ENCODE measurements around the gene CPED1. TPM values are rescaled to one million over a fixed set of nuclear protein-coding genes. Genes with fewer than 3 reads are reported as not detected.

Gene CPED1
- total and polyA plus RNA-seq, 7 donors = 1.2 to 120 (median 79.6) TPM

- intact Hi-C loops (cut with DNase I) = no loop called here
- TF ChIP-seq POLR2A (IDR thresholded peaks at IDR 0.05) (no peak), EP300 (IDR thresholded peaks at IDR 0.05) (no peak), POLR2AphosphoS5 (IDR thresholded peaks at IDR 0.05) (no peak)
- TF ChIP-seq, protein P1, sequence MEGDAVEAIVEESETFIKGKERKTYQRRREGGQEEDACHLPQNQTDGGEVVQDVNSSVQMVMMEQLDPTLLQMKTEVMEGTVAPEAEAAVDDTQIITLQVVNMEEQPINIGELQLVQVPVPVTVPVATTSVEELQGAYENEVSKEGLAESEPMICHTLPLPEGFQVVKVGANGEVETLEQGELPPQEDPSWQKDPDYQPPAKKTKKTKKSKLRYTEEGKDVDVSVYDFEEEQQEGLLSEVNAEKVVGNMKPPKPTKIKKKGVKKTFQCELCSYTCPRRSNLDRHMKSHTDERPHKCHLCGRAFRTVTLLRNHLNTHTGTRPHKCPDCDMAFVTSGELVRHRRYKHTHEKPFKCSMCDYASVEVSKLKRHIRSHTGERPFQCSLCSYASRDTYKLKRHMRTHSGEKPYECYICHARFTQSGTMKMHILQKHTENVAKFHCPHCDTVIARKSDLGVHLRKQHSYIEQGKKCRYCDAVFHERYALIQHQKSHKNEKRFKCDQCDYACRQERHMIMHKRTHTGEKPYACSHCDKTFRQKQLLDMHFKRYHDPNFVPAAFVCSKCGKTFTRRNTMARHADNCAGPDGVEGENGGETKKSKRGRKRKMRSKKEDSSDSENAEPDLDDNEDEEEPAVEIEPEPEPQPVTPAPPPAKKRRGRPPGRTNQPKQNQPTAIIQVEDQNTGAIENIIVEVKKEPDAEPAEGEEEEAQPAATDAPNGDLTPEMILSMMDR (IDR thresholded peaks at IDR 0.05) = no peak
- no peaks in the 10 kb centered on the region for H3K27me3 ChIP-seq
- no peaks in the 10 kb centered on the region for H3K9me3 ChIP-seq
- WGBS, 2 donors = 17 to 70% methylated on average over 2 of the region's 2 CpGs
- no peak overlapping the region for H3K4me3 ChIP-seq
- DNase-seq = no peak
- no peak overlapping the region for H3K27ac ChIP-seq
- peaks cover 0 to 18% (median 0%) of the 10 kb centered on the region in 4 donors for H3K36me3 ChIP-seq
- H3K4me1 ChIP-seq = peaks cover 0 to 13% (median 0%) of the 10 kb centered on the region in 4 donors
Observed at GRCh38 chr7:121298831-121299239, 310.3 kb downstream of the CPED1 start.

- intact Hi-C loops (cut with DNase I) = no loop called here
- no peak for TF ChIP-seq POLR2A (IDR thresholded peaks at IDR 0.05)
- no peak for TF ChIP-seq POLR2AphosphoS5 (IDR thresholded peaks at IDR 0.05)
- TF ChIP-seq EP300 (IDR thresholded peaks at IDR 0.05) = no peak
- TF ChIP-seq, protein P1 (IDR thresholded peaks at IDR 0.05) = no peak
Observed at GRCh38 chr7:121300685-121301420, 312.3 kb downstream of the CPED1 start.

DNA sequence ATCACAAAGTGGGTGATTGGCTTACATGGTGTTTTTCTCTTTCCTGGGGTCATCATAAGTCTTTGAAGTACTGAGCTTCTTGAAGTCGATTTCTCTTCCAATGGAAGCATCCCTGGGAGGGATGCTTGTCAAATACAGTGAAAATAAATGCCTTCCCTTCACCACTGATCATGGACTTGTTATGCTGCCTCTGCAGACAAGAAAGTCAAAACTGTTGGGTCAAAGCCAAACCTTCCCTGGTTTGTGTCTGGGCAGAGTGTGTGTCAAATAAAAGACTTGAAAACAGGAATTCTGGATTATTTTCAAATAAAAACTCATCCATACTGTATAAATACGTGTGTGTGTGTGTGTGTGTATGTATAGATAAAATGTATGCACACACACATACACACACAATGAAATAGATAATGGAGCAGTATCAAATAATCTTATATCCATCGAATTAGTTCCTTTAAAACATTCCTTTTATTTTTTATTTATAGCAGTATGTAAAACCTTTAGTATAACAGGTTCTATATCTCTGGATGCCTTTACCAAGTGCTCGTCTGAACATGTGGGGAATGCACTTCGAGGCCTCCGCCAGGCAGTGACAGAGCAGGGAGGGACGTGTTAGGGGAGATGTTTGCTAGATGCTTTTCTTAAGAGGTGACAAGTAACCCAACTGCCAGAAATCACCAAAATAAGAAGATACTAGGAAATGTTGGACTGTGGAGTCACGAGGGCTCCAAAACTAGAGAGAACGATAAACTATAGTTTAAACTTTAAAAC, 313.1 kb downstream of the CPED1 start:
- no peak for TF ChIP-seq POLR2A (IDR thresholded peaks at IDR 0.05)
- peaks cover 0 to 13% (median 0%) of the 10 kb centered on the region in 4 donors for H3K4me1 ChIP-seq
- no peak overlapping the region for H3K27ac ChIP-seq
- no peak overlapping the region for H3K4me3 ChIP-seq
- no peak for DNase-seq
- no peaks in the 10 kb centered on the region for H3K27me3 ChIP-seq
- peaks cover 0 to 2% (median 0%) of the 10 kb centered on the region in 4 donors for H3K36me3 ChIP-seq
- no peaks in the 10 kb centered on the region for H3K9me3 ChIP-seq
- intact Hi-C loops (cut with DNase I) = no loop called here
- WGBS, 2 donors = 80 to 81% methylated on average over 9 of the region's 9 CpGs

More at GRCh38 chr7:121300685-121301420, 312.3 kb downstream of the CPED1 start:
- Histone ChIP-seq H3K4me1 (peaks cover 0 to 13% (median 0%) of the 10 kb centered on the region in 4 donors), H3K9me3 (no peaks in the 10 kb centered on the region), H3K27ac (no peak overlapping the region), H3K36me3 (peaks cover 0 to 10% (median 0%) of the 10 kb centered on the region in 4 donors), H3K4me3 (no peak overlapping the region), H3K27me3 (no peaks in the 10 kb centered on the region)
- WGBS, 2 donors = 71 to 89% methylated on average over 2 of the region's 2 CpGs
- DNase-seq = no peak

DNA sequence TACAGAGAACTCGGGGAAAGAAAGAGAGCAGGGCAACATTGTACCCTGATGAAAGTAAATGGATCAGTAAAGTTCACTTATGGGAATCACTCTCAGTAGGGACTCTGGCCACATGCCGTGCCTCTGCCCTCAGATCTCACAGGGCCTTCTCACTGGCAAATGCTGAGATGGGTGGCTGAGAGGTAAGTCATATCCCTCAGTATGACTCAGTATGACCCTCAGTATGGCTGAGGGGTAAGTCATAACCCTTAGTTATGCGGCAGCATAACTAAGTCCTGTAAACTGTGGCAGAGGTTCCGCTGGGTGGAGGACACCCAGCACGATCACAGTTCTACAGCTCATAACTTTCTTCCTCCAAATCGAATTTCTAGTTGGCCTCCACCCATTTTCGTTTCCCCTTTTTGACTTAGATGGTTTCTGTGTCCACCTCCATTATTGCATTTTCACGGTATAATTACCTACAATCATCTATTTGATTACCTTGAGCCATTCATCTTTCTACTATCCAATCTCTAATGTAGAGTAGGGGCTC, 313.8 kb downstream of the CPED1 start:
- DNase-seq = no peak
- 85 to 86% methylated on average over 8 of the region's 8 CpGs for WGBS, 2 donors
- Histone ChIP-seq H3K9me3 (no peaks in the 10 kb centered on the region), H3K4me3 (no peak overlapping the region), H3K36me3 (no peaks in the 10 kb centered on the region), H3K27ac (no peak overlapping the region), H3K27me3 (no peaks in the 10 kb centered on the region), H3K4me1 (peaks cover 0 to 13% (median 0%) of the 10 kb centered on the region in 4 donors)
- TF ChIP-seq POLR2A (IDR thresholded peaks at IDR 0.05) = no peak
- no peak for TF ChIP-seq EP300 (IDR thresholded peaks at IDR 0.05)
- TF ChIP-seq, protein P1 (IDR thresholded peaks at IDR 0.05) = no peak
- no peak for TF ChIP-seq POLR2AphosphoS5 (IDR thresholded peaks at IDR 0.05)
- intact Hi-C loops (cut with DNase I) = no loop called here
